Measurements from ENCODE around the gene MCM8. TPM values are rescaled to one million over a fixed set of nuclear protein-coding genes. Genes with fewer than 3 reads are reported as not detected.

Gene MCM8
- total RNA-seq, 2 experiments from 2014 or later = 42.5 to 45.4 TPM

- Mint-ChIP-seq H3K4me3 (no peak overlapping the region), H3K36me3 (ENCODE audit: low read depth) (no peaks in the 10 kb centered on the region), H3K4me1 (no peaks in the 10 kb centered on the region), H3K27me3 (peaks cover 12% of the 10 kb centered on the region), H3K27ac (no peak overlapping the region), H3K9me3 (ENCODE audit: low read depth) (no peaks in the 10 kb centered on the region)
- ChIA-PET CTCF (interaction anchor here (1.0 kb wide), 1 partner anchor 442 kb away, joined by 3 read pairs; no protein-coding TSS in a partner anchor), POLR2A (no interaction called here)
- DNase-seq = no peak
- intact Hi-C loops (cut with DNase I, micrococcal nuclease) = no loop called here
- no peak for ATAC-seq
Observed at GRCh38 chr20:5925551-5925950, 24.9 kb upstream of the MCM8 start.

GRCh38 chr20:5927749-5928462 lies 22.5 kb upstream of the MCM8 start:
- H3K27ac Mint-ChIP-seq = no peak overlapping the region
- POLR2A ChIA-PET = no interaction called here
- CTCF ChIA-PET = no interaction called here

GRCh38 chr20:5928836-5929715 lies 21.4 kb upstream of the MCM8 start:
- H3K36me3 Mint-ChIP-seq (ENCODE audit: low read depth) = no peaks in the 10 kb centered on the region
- DNase-seq (no peak), ATAC-seq (no peak)
- ChIA-PET POLR2A (interaction anchor here (0.7 kb wide), 1 partner anchor 9 kb away, joined by 4 read pairs; no protein-coding TSS in a partner anchor), CTCF (no interaction called here)
- H3K27me3 Mint-ChIP-seq = peaks cover 6% of the 10 kb centered on the region
- intact Hi-C loops (cut with DNase I, micrococcal nuclease) = no loop called here
- H3K4me3 Mint-ChIP-seq = no peak overlapping the region
- H3K9me3 Mint-ChIP-seq (ENCODE audit: low read depth) = no peaks in the 10 kb centered on the region
- no peak overlapping the region for H3K27ac Mint-ChIP-seq
- H3K4me1 Mint-ChIP-seq = no peaks in the 10 kb centered on the region

More at GRCh38 chr20:5927749-5928462, 22.5 kb upstream of the MCM8 start:
- DNase-seq = no peak
- Mint-ChIP-seq H3K36me3 (ENCODE audit: low read depth) (no peaks in the 10 kb centered on the region), H3K27me3 (peaks cover 12% of the 10 kb centered on the region), H3K4me1 (no peaks in the 10 kb centered on the region), H3K4me3 (no peak overlapping the region), H3K9me3 (ENCODE audit: low read depth) (no peaks in the 10 kb centered on the region)
- no peak for ATAC-seq
- intact Hi-C loops (cut with DNase I, micrococcal nuclease) = no loop called here

- POLR2A ChIA-PET = no interaction called here
- Mint-ChIP-seq H3K36me3 (ENCODE audit: low read depth) (no peaks in the 10 kb centered on the region), H3K27ac (no peak overlapping the region), H3K27me3 (peaks cover 4% of the 10 kb centered on the region), H3K4me3 (no peak overlapping the region), H3K4me1 (peaks cover 8% of the 10 kb centered on the region), H3K9me3 (ENCODE audit: low read depth) (no peaks in the 10 kb centered on the region)
- no peak for DNase-seq
- intact Hi-C loops (cut with DNase I, micrococcal nuclease) = loop anchor here in 1 of 2 experiments (10.0 kb wide), 1 partner anchor 127 kb away; no protein-coding TSS in a partner anchor
- CTCF ChIA-PET = no interaction called here
- no peak for ATAC-seq
Observed at GRCh38 chr20:5931411-5931810, 19.0 kb upstream of the MCM8 start.

GRCh38 chr20:5932796-5933195 lies 17.7 kb upstream of the MCM8 start:
- Mint-ChIP-seq H3K27me3 (peaks cover 2% of the 10 kb centered on the region), H3K27ac (no peak overlapping the region), H3K4me3 (no peak overlapping the region), H3K36me3 (ENCODE audit: low read depth) (peaks cover 2% of the 10 kb centered on the region), H3K9me3 (ENCODE audit: low read depth) (no peaks in the 10 kb centered on the region), H3K4me1 (peaks cover 8% of the 10 kb centered on the region)
- CTCF ChIA-PET = interaction anchor here (1.3 to 1.6 kb wide), 2 partner anchors 49 to 404 kb away, joined by 3 to 6 read pairs; no protein-coding TSS in a partner anchor
- POLR2A ChIA-PET = no interaction called here
- intact Hi-C loops (cut with DNase I, micrococcal nuclease) = loop anchor here (1.0 to 10.0 kb wide), 3 partner anchors 128 to 403 kb away; no protein-coding TSS in a partner anchor
- ATAC-seq = no peak
- no peak for DNase-seq

GRCh38 chr20:5933802-5934436 lies 16.5 kb upstream of the MCM8 start:
- Mint-ChIP-seq H3K9me3 (ENCODE audit: low read depth) (no peaks in the 10 kb centered on the region), H3K27ac (no peak overlapping the region), H3K4me3 (no peak overlapping the region), H3K27me3 (no peaks in the 10 kb centered on the region), H3K4me1 (peaks cover 8% of the 10 kb centered on the region), H3K36me3 (ENCODE audit: low read depth) (peaks cover 9% of the 10 kb centered on the region)
- intact Hi-C loops (cut with DNase I, micrococcal nuclease) = loop anchor here (1.0 to 10.0 kb wide), 3 partner anchors 129 to 405 kb away; no protein-coding TSS in a partner anchor
- ChIA-PET CTCF (interaction anchor here (0.6 to 2.7 kb wide), 4 partner anchors 12 to 405 kb away, joined by 3 to 17 read pairs (median 5); no protein-coding TSS in a partner anchor), POLR2A (no interaction called here)
- ATAC-seq (peak; percentile 88), DNase-seq (peak; percentile 36)

GRCh38 chr20:5935384-5935783 lies 15.1 kb upstream of the MCM8 start:
- H3K36me3 Mint-ChIP-seq (ENCODE audit: low read depth) = peaks cover 17% of the 10 kb centered on the region
- ChIA-PET CTCF (interaction anchor here (0.8 to 2.7 kb wide), 6 partner anchors 8 to 406 kb away, joined by 3 to 17 read pairs (median 4); no protein-coding TSS in a partner anchor), POLR2A (no interaction called here)
- intact Hi-C loops (cut with DNase I, micrococcal nuclease) = loop anchor here in 1 of 2 experiments (10.0 kb wide), 1 partner anchor 131 kb away; no protein-coding TSS in a partner anchor
- H3K4me3 Mint-ChIP-seq = no peak overlapping the region
- no peaks in the 10 kb centered on the region for H3K9me3 Mint-ChIP-seq (ENCODE audit: low read depth)
- ATAC-seq (peak; percentile 39), DNase-seq (no peak)
- H3K27me3 Mint-ChIP-seq = no peaks in the 10 kb centered on the region
- peaks cover 8% of the 10 kb centered on the region for H3K4me1 Mint-ChIP-seq
- no peak overlapping the region for H3K27ac Mint-ChIP-seq

GRCh38 chr20:5936238-5936637 lies 14.2 kb upstream of the MCM8 start:
- ChIA-PET CTCF (interaction anchor here (0.7 to 2.7 kb wide), 4 partner anchors 98 to 407 kb away, joined by 3 to 17 read pairs (median 4); no protein-coding TSS in a partner anchor), POLR2A (interaction anchor here (0.7 kb wide), 1 partner anchor 167 kb away, joined by 5 read pairs; no protein-coding TSS in a partner anchor)
- H3K9me3 Mint-ChIP-seq (ENCODE audit: low read depth) = no peaks in the 10 kb centered on the region
- no peaks in the 10 kb centered on the region for H3K27me3 Mint-ChIP-seq
- intact Hi-C loops (cut with DNase I, micrococcal nuclease) = loop anchor here in 1 of 2 experiments (10.0 kb wide), 1 partner anchor 131 kb away; no protein-coding TSS in a partner anchor
- peaks cover 8% of the 10 kb centered on the region for H3K4me1 Mint-ChIP-seq
- no peak overlapping the region for H3K27ac Mint-ChIP-seq
- ATAC-seq (no peak), DNase-seq (no peak)
- H3K36me3 Mint-ChIP-seq (ENCODE audit: low read depth) = peaks cover 22% of the 10 kb centered on the region
- no peak overlapping the region for H3K4me3 Mint-ChIP-seq

GRCh38 chr20:5938456-5939029 lies 11.9 kb upstream of the MCM8 start:
- DNase-seq (no peak), ATAC-seq (no peak)
- Mint-ChIP-seq H3K4me1 (peaks cover 8% of the 10 kb centered on the region), H3K36me3 (ENCODE audit: low read depth) (peaks cover 42% of the 10 kb centered on the region), H3K27ac (no peak overlapping the region), H3K9me3 (ENCODE audit: low read depth) (no peaks in the 10 kb centered on the region), H3K27me3 (no peaks in the 10 kb centered on the region), H3K4me3 (no peak overlapping the region)
- CTCF ChIA-PET = no interaction called here
- intact Hi-C loops (cut with DNase I, micrococcal nuclease) = loop anchor here in 1 of 2 experiments (10.0 kb wide), 1 partner anchor 134 kb away; no protein-coding TSS in a partner anchor
- POLR2A ChIA-PET = interaction anchor here (0.9 kb wide), 1 partner anchor 10 kb away, joined by 4 read pairs; no protein-coding TSS in a partner anchor

- H3K4me3 Mint-ChIP-seq = no peak overlapping the region
- H3K4me1 Mint-ChIP-seq = peaks cover 44% of the 10 kb centered on the region
- ChIA-PET POLR2A (no interaction called here), CTCF (interaction anchor here (0.8 to 4.0 kb wide), 6 partner anchors 9 to 417 kb away, joined by 3 to 17 read pairs (median 4); no protein-coding TSS in a partner anchor)
- H3K36me3 Mint-ChIP-seq (ENCODE audit: low read depth) = peaks cover 72% of the 10 kb centered on the region
- H3K9me3 Mint-ChIP-seq (ENCODE audit: low read depth) = no peaks in the 10 kb centered on the region
- ATAC-seq (peak; percentile 3), DNase-seq (peak; percentile 38)
- H3K27me3 Mint-ChIP-seq = no peaks in the 10 kb centered on the region
- peak overlapping the region; percentile 84 for H3K27ac Mint-ChIP-seq
- intact Hi-C loops (cut with DNase I, micrococcal nuclease) = no loop called here
Observed at GRCh38 chr20:5945963-5946362, 4.5 kb upstream of the MCM8 start.

Measured in activated CD4-positive, alpha-beta T cell treated with anti-CD3 and anti-CD28 coated beads for 36 hours (primary cell).